ENCODE measurements around the gene FASTKD2.

DNA sequence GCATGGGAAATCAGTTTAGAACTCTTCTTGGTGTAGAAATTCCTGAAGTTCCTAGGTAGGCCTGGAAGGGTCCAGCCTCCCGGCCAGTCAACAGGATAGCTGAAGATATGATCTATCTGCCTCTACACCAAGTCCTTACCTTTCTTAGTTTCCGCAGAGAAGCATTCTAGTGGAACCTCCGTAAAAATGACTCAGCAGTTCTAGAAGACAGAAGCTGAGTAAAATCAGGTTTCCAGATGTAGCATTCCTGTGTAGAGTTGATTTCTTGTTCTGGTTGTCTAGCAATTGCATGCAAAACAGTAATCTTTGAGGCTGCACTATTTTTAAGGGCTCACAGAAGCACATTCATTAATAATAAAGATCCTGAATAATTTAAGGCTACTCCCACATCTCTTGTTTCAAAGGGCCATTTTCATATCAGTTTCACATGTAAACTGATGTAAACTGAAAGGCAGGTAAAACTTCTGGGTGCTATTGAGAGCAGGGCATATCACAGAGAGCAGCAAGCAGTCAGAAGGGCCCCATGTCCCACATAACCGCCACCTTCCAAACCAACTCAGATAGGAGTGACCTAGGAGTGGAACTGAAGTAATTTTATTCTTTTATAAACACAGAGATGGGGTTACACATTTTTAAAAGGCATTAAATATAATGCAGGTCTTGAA is 44.0 kb upstream of the FASTKD2 start:
- TF ChIP-seq, protein P1, sequence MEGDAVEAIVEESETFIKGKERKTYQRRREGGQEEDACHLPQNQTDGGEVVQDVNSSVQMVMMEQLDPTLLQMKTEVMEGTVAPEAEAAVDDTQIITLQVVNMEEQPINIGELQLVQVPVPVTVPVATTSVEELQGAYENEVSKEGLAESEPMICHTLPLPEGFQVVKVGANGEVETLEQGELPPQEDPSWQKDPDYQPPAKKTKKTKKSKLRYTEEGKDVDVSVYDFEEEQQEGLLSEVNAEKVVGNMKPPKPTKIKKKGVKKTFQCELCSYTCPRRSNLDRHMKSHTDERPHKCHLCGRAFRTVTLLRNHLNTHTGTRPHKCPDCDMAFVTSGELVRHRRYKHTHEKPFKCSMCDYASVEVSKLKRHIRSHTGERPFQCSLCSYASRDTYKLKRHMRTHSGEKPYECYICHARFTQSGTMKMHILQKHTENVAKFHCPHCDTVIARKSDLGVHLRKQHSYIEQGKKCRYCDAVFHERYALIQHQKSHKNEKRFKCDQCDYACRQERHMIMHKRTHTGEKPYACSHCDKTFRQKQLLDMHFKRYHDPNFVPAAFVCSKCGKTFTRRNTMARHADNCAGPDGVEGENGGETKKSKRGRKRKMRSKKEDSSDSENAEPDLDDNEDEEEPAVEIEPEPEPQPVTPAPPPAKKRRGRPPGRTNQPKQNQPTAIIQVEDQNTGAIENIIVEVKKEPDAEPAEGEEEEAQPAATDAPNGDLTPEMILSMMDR (IDR thresholded peaks at IDR 0.05) = no peak
- no peak for TF ChIP-seq POLR2A (IDR thresholded peaks at IDR 0.05)

Measured in prostate gland (tissue), 2 donors.